NCI-H2196 treated with DMSO at 0.1 percent for 48 hours (cell line): Measurements from ENCODE around the gene PIF1.
A peak's percentile ranks its signal among the peaks of the same experiment; 100 is the strongest.

Experiments
- DNase-seq: peaks from one replicate; lab custom pipeline; 2025; ENCODE audit not compliant: unreplicated experiment; lab: John Stamatoyannopoulos, UW

PIF1 gene

GRCh38 chr15:64825431-64826294, at the start of gene PIF1:
Gene PIF1 (minus strand): TSS chr15:64825647. CDS start chr15:64824335, 1,312 bp downstream.
- peak; percentile 84 for DNase-seq

GRCh38 chr15:64870353-64870752, 44.9 kb upstream of the PIF1 start:
- no peak for DNase-seq

- DNase-seq = no peak
Observed at GRCh38 chr15:64869501-64869900, 44.1 kb upstream of the PIF1 start.

- DNase-seq = no peak
Observed at GRCh38 chr15:64865998-64866520, 40.6 kb upstream of the PIF1 start.

- DNase-seq = no peak
Observed at GRCh38 chr15:64865126-64865997, 39.9 kb upstream of the PIF1 start.

GRCh38 chr15:64864068-64864467, 38.6 kb upstream of the PIF1 start:
- DNase-seq = no peak

GRCh38 chr15:64862408-64862807, 37.0 kb upstream of the PIF1 start:
- no peak for DNase-seq

- DNase-seq = no peak
Observed at GRCh38 chr15:64861960-64862359, 36.5 kb upstream of the PIF1 start.

GRCh38 chr15:64861331-64861730, 35.9 kb upstream of the PIF1 start:
- no peak for DNase-seq

- no peak for DNase-seq
Observed at GRCh38 chr15:64859226-64859625, 33.8 kb upstream of the PIF1 start.

GRCh38 chr15:64858021-64858575, 32.7 kb upstream of the PIF1 start:
- DNase-seq = no peak

- no peak for DNase-seq
Observed at GRCh38 chr15:64857421-64857820, 32.0 kb upstream of the PIF1 start.

- DNase-seq = no peak
Observed at GRCh38 chr15:64856429-64857145, 31.1 kb upstream of the PIF1 start.

GRCh38 chr15:64855205-64855975, 29.9 kb upstream of the PIF1 start:
- DNase-seq = no peak

GRCh38 chr15:64854526-64854925, 29.1 kb upstream of the PIF1 start:
- no peak for DNase-seq

GRCh38 chr15:64854041-64854440, 28.6 kb upstream of the PIF1 start:
- DNase-seq = no peak

GRCh38 chr15:64851503-64851840, 26.0 kb upstream of the PIF1 start:
- DNase-seq = no peak

- DNase-seq = no peak
Observed at GRCh38 chr15:64850778-64851502, 25.5 kb upstream of the PIF1 start.

- no peak for DNase-seq
Observed at GRCh38 chr15:64847876-64848716, 22.6 kb upstream of the PIF1 start.
